ENCODE measurements around the gene MTFR1L.
A peak's percentile ranks its signal among the peaks of the same experiment; 100 is the strongest.

Gene MTFR1L

DNA sequence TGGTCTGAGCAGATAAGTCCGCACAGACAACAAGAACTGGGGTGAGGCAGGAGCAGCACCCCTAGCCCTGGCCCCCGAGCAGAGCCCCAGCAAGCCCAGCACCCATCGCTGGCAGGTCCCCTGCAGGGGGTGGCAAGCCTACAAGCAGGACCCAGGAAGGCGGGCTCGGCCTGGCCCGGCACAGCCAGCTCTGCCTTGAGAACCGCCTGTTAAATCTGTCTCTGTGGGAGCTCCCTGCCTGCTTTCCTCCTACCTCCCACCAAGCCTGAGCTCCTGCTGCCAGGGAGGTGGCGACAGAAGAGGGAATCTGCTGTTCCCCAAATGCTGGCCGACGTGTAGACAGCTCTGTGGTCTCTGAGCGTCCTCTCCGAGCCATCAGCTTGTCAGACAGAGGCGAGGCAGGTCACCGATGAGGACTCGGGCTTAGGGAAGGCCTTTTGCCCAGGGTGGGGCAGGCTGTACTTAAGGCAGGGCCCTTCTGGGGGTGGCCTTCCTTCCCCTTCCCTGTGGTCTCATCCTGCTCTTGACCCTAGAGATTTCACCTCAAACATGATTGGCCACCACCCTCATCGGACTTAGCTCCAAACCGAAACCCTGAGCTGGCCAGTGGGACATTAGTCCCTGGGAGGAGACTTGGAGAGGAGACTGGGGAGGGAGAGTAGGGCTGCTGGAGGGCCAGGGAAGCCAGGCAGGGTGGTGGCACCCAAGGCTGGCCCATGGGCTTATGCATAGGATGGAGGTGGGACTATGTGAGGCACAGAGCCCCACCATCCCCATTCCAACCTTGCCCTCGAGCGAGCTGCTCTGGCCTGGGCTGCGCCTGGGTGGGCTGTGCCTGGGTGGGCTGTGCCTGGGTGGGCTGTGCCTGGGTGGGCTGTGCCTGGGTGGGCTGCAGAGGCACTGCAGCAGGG, 12.0 kb upstream of the MTFR1L start:
- no peak for DNase-seq (ENCODE audit: low read depth in 2 of 2)

DNA sequence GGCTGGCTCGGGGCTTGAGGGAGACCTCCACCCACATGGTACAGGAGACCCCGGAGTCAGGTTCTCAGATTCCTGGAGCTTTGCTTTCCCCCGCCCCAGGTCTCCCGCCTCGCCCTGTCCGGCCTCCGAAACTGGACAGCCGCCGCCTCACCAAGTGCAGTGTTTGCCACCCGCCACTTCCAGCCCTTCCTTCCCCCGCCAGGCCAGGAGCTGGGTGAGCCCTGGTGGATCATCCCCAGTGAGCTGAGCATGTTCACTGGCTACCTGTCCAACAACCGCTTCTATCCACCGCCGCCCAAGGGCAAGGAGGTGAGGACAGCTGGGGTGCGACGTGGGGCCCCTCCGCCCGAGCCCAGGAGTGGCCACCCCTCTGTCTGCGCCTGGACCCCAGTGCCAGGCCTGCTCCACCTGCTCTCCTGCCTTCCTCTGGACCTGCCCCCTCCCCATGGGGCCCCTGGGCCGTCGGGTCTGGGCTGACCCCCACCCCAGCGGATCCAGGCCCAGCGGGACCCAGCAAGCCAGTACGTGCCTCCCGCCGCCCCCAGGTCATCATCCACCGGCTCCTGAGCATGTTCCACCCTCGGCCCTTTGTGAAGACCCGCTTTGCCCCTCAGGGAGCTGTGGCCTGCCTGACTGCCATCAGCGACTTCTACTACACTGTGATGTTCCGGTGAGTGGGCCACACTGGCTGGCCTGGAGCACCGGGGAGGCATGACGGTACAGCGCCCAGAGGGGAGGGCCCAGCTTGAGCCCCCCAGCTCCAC, 11.1 kb upstream of the MTFR1L start:
- no peak for DNase-seq (ENCODE audit: low read depth in 2 of 2)

DNA sequence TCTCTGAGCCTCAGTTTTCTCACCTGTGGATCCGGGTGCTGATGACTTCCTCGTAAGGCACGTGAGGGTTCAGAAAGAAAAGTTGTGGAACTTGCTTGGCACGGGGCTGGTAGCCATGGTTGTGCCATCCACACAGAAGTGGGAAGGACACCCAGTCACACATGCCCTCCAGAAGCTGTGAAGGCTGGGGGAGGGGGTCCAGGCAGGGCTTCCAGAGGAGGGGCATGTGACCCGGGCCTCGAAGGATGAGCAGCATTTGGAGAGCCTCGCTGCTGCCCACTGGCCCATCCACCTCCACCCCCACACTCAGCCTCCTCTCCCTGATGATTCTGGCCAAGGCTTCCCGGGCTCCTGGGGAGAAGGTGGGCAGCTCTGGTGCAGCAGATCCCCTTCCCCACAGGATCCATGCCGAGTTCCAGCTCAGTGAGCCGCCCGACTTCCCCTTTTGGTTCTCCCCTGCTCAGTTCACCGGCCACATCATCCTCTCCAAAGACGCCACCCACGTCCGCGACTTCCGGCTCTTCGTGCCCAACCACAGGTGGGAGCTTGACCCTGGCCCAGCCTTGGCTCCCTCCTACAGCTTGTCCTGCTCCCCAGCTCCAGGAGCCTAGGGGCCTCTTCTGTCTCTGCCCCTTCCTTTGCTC, 10.3 kb upstream of the MTFR1L start:
- no peak for DNase-seq (ENCODE audit: low read depth in 2 of 2)

DNA sequence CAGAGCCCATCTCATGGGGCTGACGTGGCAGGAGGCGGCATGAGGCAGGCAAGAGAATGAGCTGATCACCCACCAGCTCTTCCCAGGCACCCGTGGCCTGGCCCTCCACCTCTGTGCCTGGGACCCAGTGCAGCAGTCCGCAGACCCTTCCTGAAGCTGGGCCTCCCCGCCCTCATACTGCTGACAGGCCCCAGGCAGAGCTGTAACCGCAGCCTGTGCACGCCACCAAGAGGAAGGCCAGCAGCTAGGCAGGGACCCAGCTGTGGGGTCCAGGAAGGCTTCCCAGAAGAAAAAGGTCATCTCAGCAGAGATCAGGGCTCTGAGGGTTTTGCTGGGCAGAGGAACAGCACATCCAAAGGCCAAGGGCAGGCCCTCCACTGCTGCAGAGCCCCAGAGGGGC, 9.8 kb upstream of the MTFR1L start:
- no peak for DNase-seq (ENCODE audit: low read depth in 2 of 2)

DNA sequence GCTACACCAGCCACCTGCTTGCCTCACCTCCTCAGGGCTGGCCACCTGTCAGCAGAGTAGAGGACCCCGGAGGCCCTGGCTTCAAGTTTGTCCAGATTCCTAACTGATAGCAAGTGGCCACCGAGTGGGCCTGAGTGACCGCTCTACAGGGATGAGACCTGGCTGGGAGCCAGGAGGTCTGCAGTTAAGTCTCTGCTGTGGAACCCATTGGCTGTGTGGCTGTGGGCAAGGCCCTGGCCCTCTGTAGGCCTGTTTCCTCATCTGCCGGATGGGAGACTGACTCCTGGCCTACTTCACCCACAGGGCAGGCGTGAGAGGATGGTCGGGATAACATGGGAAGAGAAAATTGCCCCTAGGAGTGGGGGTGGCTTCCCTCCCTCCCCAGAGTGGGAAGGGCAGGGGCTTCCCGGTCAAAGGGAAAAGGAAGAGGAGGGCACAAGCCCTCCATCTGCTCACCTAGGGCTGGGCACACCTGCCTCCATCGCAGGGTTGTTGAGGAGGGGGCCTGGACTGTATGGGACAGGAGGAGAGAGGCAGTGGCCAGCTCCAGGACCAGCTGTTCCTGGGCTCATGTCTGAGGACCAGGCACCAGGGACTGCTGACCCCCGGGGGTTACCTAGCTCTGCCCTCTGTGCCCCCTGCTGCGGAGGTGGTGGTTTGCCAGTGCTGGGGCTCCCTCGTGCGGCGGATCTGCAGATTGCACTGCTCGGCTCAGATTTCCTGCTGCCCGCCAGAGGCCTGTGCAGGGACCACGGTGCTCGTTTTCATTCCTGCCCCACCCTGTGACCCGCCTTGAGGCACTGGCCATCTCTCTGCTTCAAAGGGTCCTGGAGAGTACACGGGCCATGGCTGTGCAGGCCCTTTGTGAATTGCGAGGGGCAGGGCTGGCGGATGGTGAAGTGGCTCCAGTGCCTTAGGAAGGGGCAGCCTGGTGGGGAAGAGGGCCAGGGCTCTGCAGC, 9.1 kb upstream of the MTFR1L start:
- DNase-seq (ENCODE audit: low read depth in 2 of 2) = peak; percentile 69 to 73

DNA sequence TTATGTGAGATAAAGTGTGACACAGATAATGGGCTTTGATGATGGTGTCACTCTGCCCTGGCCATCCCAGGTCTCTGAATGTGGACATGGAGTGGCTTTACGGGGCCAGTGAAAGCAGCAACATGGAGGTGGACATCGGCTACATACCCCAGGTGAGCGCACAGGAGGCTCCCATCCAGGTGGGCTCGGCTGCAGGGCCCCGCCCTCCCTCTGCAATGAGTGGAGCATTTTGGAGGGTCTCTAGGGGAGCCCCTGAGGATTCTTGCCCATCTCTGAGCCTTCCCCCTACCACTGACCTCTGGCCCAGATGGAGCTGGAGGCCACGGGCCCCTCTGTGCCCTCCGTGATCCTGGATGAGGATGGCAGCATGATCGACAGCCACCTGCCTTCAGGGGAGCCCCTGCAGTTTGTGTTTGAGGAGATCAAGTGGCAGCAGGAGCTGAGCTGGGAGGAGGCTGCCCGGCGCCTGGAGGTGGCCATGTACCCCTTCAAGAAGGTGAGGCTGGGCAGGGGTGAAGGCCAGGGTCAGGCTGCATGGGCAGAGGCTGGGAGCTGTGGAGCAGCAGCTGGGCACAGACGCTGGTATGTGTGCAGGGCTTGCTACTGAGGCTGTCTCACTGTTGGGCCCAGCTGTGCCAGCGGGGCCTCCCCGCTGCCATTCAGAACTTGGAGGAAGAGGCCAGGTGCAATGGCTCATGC, 8.2 kb upstream of the MTFR1L start:
- DNase-seq (ENCODE audit: low read depth in 2 of 2) = no peak

DNA sequence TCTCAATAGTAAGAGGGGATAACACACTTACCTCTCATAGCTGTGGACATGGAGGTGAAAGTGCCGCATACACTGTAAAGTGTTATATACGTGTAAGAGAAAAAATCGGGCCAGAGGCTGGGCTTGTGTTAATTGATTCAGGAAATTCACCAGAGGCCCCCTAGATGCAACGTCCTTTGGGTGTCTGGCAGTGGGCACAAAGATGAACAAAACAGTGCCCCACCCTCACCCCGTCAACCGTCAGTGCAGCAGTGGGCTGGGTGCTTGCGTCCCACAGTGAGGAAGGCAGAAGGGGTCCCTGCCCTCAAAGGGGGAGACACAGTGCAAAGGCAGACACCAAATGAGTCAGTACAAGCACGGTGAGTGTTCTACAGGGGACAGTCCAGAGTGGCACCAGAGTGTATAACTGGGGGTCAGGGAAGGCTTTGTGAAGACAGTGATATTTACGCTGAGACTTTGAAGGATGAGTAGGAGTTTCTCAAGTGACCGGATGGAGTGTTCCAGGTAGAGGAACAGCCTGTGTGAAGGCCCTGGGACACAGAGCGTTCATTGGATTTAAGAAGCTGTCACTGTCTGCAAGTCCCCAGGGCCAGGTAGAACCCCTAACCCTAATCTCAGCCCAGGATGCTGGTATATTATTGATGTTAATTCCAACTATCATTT, 6.6 kb upstream of the MTFR1L start:
- DNase-seq (ENCODE audit: low read depth in 2 of 2) = no peak

DNA sequence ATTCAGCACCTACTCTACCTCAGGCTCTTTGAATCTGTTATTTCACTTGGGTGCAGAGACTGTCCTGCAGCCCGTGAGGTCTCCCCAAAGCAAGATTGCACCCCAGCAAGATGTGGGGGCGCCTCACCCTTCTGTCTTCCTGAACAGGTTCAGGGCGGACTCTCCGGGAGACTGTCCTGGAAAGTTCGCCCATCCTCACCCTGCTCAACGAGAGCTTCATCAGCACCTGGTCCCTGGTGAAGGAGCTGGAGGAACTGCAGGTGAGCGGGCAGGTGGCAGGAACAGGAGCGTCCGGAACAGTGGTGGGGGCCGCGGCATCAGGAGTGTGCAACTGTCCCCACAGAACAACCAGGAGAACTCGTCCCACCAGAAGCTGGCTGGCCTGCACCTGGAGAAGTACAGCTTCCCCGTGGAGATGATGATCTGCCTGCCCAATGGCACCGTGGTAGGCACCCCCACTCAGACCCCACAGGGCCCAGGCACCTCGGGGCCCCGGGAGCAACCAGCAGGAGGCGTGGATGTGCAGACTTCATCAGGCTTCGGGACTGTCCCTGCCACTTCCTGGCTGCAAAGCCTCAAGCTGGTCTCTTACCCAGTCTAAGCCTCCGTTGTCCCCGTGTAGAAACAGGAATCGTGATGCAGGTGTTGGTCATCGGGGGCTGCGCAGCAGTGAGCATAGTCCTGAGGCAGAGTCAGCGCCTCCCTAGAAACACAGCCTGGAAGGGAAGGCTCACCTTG, 5.9 kb upstream of the MTFR1L start:
- no peak for DNase-seq (ENCODE audit: low read depth in 2 of 2)

DNA sequence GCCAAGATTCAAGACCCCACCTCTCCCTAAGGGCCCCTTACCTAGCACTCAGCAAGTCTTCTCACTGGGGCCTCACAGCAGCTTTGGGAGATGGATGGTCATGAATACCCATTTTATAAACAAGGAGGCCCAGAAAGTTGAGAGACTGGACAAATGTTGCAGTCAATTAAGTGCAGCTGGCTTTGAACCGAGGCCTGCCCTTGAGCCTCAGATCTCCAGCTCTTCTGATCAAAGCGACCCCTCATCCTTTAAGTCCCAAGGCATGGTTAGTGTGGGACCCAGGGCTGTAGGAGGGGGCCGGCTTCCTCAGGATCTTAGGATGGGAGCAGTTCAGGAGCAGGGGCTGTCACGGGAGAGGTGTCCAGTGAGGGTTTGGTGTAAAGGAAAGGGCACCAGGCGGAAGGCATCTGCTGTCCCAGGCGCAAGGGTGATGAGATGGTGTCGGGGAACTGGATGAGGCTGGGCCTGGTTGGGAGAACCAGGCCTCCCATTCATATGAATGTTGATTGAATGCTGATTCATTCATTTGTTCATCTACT, 5.1 kb upstream of the MTFR1L start:
- DNase-seq (ENCODE audit: low read depth in 2 of 2) = no peak

DNA sequence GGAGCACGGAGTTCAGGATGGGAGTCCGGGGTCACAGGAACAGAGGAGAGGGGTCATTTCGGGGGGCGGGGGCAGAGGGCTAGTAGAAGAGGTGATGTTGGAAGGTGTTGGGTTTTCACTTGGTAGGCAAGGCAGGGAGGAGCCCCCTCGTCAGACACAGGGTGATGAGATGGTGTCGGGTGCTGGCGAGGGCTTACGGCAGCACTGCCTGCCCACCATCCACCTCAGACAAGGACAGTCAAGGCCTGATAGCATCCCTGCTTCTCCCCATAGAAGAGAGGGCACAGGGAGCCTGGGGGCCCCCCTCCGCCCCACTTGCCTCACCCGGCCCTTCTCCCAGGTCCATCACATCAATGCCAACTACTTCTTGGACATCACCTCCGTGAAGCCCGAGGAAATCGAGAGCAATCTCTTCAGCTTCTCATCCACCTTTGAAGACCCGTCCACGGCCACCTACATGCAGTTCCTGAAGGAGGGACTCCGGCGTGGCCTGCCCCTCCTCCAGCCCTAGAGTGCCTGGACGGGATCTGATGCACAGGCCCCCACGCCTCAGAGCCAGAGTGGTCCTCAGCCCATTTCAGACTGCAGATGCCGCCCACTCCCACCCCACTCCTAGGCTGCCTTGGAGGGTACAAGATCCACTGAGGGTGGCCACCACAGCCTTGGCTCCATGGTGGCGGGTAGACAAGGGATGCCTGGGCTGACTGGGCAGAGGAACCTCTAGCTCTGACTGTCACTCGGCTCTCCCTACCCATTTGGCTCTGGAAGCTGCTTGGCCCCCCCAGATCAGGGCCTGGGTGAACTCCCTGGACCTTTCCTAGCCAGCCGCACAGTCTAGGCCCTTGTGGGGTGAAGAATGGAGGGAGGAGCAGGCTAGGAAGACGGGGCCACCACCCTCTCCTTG, 4.3 kb upstream of the MTFR1L start:
- DNase-seq (ENCODE audit: low read depth in 2 of 2) = no peak

DNA sequence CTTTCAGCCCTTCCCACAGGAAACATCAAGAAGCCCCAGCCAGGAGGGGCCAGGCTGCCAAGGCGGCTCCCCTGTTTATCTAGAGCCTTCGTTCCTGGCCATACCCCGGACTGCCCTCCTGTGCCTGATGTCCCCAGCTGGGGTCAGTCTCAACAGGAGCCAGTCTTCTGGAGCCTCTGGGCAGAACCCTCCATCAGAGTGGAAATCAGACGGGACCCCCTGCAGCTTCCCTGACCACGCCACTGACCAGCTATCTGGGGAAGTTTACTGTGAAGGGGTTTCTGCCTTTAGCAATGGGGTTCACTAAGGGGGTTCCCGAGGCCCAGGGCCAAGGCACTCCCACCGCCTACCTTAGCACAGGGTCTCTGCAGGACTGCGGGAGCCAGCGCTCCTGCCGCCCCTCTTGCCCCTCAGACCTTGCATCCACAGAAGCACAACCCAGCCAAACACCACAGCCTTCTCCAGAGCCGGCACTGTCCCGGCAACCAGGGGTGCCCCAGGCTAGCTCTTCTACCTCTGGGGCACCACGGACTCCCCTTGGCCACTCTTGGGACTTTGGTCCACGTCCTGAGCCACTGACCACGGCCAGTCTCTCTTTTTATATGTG, 3.5 kb upstream of the MTFR1L start:
- DNase-seq (ENCODE audit: low read depth in 2 of 2) = no peak

DNA sequence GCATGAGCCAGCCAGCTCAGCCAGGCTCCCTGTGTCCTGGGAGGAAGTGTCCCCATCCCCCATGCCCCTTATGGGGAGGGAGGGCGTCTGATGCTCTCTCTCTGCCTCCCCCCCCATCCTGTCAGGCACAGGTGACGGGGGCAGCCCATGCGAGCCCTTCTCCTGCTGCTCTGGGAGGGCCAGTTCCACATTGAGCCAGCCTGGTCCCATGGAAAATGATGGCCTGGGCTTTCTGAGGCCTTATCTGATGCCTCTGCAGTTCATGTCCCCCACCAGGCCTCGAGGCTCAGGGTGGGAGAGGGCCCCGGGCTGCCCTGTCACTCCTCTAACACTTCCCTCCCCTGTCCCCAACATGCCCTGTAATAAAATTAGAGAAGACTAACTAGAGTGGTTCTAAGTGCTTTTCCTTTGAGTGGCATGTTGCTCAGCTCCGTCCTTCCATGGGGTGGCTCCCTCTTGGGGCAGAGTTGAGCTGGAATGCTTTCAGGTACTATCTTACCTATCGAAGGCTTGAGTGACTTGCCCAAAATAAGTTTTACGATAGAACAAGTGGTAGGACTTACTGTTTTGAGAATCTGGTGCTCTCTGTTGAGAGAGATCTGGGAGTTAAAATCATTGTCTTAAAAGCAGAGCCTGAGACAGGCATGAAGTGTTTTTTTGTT, 1.8 kb upstream of the MTFR1L start:
- DNase-seq (ENCODE audit: low read depth in 2 of 2) = no peak

DNA sequence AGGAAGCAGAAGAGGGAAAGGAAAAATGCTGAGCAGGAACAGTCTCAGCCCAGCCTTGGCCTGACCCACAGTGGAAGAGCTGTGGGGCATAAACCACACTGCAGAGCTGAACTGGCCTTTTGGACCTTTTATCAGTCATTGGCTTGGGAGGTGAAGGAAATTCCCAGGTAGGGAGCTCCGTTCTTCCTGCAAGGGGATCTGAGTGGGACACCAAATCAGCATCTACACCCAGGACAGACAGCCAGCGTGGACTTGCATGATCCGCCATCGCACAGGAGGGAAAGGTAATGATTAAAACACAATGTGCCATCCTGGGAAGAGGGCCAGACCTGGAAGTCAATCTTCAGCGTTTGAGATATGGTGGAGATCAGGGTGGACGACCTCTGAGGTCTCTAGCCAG, 1.2 kb upstream of the MTFR1L start:
- no peak for DNase-seq (ENCODE audit: low read depth in 2 of 2)

DNA sequence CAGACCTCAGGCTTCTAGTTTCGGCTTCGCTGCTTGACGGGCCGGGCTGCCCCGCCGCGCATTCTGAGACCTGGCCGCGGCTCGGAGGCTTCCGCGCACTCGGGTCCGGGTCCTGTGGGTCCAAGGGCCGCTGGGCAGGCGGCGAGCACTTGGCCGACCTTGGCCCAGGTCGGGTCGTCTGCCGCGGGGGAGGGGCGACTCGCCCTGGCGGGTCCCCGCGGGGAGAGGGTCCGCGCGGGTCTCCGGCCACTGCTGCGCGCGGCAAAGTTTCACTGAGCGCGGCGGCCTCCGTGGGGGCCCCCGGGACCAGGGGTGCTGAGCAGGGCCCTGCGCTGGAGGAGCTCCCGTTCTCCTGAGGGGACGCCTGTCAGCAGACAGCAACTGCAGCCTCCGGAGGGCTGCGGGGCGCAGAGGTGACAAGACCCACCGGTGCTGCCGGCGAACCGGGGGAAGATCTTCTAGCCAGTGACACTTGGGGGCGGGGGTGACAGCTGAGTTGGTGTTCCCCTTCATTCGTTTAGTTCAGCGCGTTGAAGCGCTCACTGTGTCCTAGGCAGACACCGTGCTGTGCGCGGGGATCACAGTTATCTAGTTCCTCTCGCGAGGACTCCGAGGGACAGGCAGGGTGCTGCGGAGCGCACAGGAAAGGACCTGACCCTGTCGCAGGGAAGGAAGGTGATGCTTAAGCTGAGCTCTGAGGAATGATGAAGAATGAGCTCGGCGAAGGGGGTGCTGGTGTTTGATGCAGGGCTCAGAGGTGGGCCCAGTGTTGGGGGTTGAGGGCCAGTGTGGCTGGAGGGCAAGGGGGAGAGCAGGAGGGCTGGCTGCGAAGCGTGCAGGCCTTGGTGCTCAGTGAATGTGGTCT, 725 bp downstream of the MTFR1L start:
- peak in 1 of 2 donors; percentile 47 for DNase-seq (ENCODE audit: low read depth in 2 of 2)

DNA sequence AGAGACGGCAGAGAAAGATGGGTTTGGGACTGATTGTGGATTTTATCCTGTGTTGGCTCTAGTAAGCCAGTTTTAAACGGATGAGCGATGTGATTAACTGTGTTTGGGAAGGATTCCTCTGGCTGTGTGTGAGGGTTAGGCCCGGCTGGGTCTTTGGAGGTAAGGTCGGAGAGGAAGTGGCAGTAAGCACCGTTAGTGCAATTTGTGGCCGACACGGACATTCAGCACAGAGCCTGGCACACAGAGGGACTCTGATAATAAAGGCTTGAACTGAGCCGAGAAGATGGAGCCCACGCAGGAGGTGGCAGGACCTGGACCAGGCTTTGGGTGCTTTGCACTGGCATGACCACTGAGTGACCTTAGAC, 1.3 kb downstream of the MTFR1L start:
- no peak for DNase-seq (ENCODE audit: low read depth in 2 of 2)

DNA sequence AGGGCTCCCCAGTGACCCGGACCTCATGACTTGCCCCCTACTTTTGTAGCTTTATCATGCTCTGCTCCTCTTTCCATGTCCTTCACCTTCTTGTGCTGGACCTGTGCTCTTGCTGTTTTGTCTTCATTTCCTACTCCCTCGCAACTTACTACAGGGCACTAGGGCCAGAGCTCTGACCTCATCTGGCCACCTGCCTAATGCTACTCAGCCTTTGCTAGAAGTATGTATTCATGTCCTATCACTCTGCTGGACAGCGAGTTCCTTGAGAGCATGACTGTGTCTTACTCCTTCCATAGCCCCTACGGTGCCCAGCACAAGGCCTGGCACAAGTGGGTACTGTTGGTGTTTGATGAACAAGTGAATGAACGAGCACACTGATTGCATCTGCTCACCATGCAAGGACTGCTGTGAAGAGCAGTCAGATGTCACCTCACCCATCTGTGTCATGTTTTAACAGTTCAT, 1.9 kb downstream of the MTFR1L start:
- DNase-seq (ENCODE audit: low read depth in 2 of 2) = no peak

All from stimulated activated CD8-positive, alpha-beta memory T cell treated with anti-CD3 and anti-CD28 coated beads, Interleukin-2, amount 100 ng/mL, for 1 hour (primary cell).